Measurements from ENCODE around the gene GRM4.

Gene GRM4

GRCh38 chr6:34037151-34037550 lies 108.7 kb downstream of the GRM4 start:
- DNase-seq, result no peak

- no peak for DNase-seq
These were observed 109.4 kb downstream of the GRM4 start for GRCh38 chr6:34036357-34037069.

GRCh38 chr6:34035704-34036356 lies 110.1 kb downstream of the GRM4 start:
- DNase-seq, result no peak

GRCh38 chr6:34035161-34035560 lies 110.7 kb downstream of the GRM4 start:
- no peak for DNase-seq

GRCh38 chr6:34032856-34033255 lies 113.0 kb downstream of the GRM4 start:
- DNase-seq, result no peak

- no peak for DNase-seq
These were observed 114.1 kb downstream of the GRM4 start for GRCh38 chr6:34031625-34032383.

- DNase-seq, result no peak
These were observed 114.9 kb downstream of the GRM4 start for GRCh38 chr6:34030831-34031624.

GRCh38 chr6:34029489-34030280 lies 116.2 kb downstream of the GRM4 start:
- no peak for DNase-seq

GRCh38 chr6:34028691-34029360 lies 117.1 kb downstream of the GRM4 start:
- DNase-seq, result no peak

- DNase-seq, result no peak
These were observed 117.9 kb downstream of the GRM4 start for GRCh38 chr6:34027939-34028441.

- DNase-seq, result no peak
These were observed 118.4 kb downstream of the GRM4 start for GRCh38 chr6:34027445-34027936.

- no peak for DNase-seq
These were observed 120.0 kb downstream of the GRM4 start for GRCh38 chr6:34025861-34026260.

- DNase-seq, result no peak
These were observed 120.6 kb downstream of the GRM4 start for GRCh38 chr6:34025112-34025807.

- DNase-seq, result no peak
These were observed 123.0 kb downstream of the GRM4 start for GRCh38 chr6:34022873-34023255.

- no peak for DNase-seq
These were observed 123.5 kb downstream of the GRM4 start for GRCh38 chr6:34022250-34022872.

- no peak for DNase-seq
These were observed 124.2 kb downstream of the GRM4 start for GRCh38 chr6:34021554-34022190.

- no peak for DNase-seq
These were observed 124.9 kb downstream of the GRM4 start for GRCh38 chr6:34020807-34021553.

GRCh38 chr6:34020278-34020677 lies 125.6 kb downstream of the GRM4 start:
- no peak for DNase-seq
